NCI-H510A treated with DMSO at 0.1 percent for 48 hours (cell line): ENCODE measurements around the gene KMT5C.
A peak's percentile ranks its signal among the peaks of the same experiment; 100 is the strongest.

Experiments
- DNase-seq: peaks from one replicate; lab custom pipeline; 2025; lab: John Stamatoyannopoulos, UW

Gene KMT5C

GRCh38 chr19:55368701-55369563, 29.3 kb downstream of the KMT5C start:
- DNase-seq, result no peak

- DNase-seq, result peak; percentile 30
These were observed 30.1 kb downstream of the KMT5C start for GRCh38 chr19:55369653-55370304.

GRCh38 chr19:55370305-55370988, 30.8 kb downstream of the KMT5C start, which contains the start of gene IL11:
Gene IL11 (minus strand): TSS chr19:55370463. CDS start chr19:55370310, 153 bp downstream.
- DNase-seq, result no peak

GRCh38 chr19:55372316-55373081, 32.8 kb downstream of the KMT5C start:
- no peak for DNase-seq

- DNase-seq, result no peak
These were observed 33.8 kb downstream of the KMT5C start for GRCh38 chr19:55373306-55373992.

GRCh38 chr19:55373993-55374757, 34.5 kb downstream of the KMT5C start:
- DNase-seq, result no peak

- no peak for DNase-seq
These were observed 36.7 kb downstream of the KMT5C start, which contains the start of gene TMEM190 for GRCh38 chr19:55376241-55376933. Gene TMEM190 (plus strand): TSS chr19:55376826. CDS start chr19:55376854, 28 bp downstream.

- no peak for DNase-seq
These were observed 37.9 kb downstream of the KMT5C start for GRCh38 chr19:55377356-55378131.

- DNase-seq, result no peak
These were observed 39.5 kb downstream of the KMT5C start for GRCh38 chr19:55379174-55379573.

- no peak for DNase-seq
These were observed 42.3 kb downstream of the KMT5C start for GRCh38 chr19:55382013-55382412.

GRCh38 chr19:55382522-55383054, 42.9 kb downstream of the KMT5C start:
- no peak for DNase-seq

GRCh38 chr19:55383279-55384130, 43.8 kb downstream of the KMT5C start:
- peak; percentile 54 for DNase-seq

GRCh38 chr19:55384131-55384919, 44.6 kb downstream of the KMT5C start, which contains the start of gene TMEM238:
Gene TMEM238 (minus strand): TSS chr19:55384292. CDS start chr19:55384259, 33 bp downstream.
- peak; percentile 48 for DNase-seq

GRCh38 chr19:55384920-55385723, 45.4 kb downstream of the KMT5C start:
- DNase-seq, result peak; percentile 98

- DNase-seq, result peak; percentile 98
These were observed 46.2 kb downstream of the KMT5C start, which contains the start of gene RPL28 for GRCh38 chr19:55385724-55386492. Gene RPL28 (plus strand): TSS chr19:55385932. CDS start chr19:55386358, 426 bp downstream.
